GM21529 (cell line): Measurements from ENCODE around the gene NUTM1.
"Not testable (repeated sequence)": the region's sequence is repeated elsewhere in the genome, so short reads cannot be mapped to it uniquely, and the experiment has no call there.

Source experiments
- ATAC-seq: cut with Tn5 transposase; IDR thresholded peaks from one replicate; pipeline ENCODE4 v1.9.1; 2021; ENCODE audit not compliant: unreplicated experiment

The NUTM1 gene

GRCh38 chr15:34336231-34336990 is 6.7 kb upstream of the NUTM1 start:
- ATAC-seq: no peak

DNA sequence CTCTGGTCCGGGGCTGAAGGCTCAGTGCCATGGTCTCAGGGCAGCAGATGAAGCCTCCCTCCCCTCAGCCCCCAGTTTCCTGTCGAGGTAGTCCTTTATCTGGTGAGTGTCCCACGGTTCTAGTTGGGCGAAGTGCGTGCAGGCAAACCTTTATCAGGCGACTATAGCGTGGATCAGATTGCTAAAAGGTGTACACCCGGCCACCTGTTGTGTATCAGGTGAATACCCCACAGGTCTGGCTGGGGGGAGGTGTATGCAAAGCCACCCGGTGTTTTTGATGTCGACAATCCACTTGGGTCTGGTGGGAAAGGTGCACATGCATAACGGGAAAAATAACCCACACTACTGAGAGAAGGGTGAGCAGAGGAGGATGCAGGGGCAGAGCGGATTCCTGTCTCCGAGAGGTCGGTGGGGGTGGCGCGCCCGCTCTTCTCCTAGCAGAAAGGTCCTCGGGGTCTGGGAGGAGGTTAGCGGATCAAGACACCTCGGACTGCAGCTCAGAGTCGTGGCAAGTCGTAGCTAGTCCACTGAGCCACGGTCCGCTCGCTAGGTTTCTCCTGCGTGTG is 6.0 kb upstream of the NUTM1 start:
- peak; percentile 9 for ATAC-seq

DNA sequence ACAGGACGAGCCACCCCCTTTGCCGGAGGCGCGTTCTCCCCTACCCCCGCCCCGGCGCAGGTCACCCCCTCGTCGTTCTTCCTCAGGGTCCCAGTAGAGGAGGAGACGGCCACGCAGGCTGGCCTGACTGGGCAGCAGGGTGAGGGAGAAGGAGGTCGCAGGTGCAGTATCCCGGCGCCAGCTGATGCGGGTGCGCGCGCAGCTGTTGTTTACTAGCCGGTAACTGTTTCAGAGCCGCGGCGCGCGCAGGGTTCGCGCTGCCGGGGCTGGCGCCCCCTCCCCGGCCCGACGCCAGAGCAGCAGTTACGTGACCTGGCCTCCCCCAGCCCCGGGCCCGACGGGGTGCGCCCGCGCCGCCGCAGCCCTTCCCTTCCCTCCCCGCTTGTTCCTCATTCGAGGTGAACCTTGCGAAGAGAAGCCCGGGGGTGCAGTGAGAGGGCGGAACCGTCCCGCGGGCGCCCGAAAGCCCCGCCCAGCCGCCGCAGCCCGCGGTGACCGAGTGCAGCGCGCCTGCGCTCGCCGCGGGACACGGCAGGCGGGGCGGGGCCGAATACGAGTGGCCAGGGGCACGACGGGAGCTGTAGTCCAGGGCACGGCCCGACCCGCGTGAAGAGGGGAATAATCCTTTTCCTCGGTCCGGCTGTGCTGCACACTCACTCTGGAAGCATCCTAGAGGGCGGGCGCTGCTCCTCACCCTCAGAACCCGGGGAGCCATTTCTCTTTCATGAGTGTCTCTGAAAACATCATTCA is 5.4 kb upstream of the NUTM1 start, which contains the start of gene SLC12A6:
TSS of gene SLC12A6 (minus strand) at position 225 of the 750 bp plus-strand sequence. CDS start 1,101 bp downstream, outside the sequence.
- peak; percentile 64 for ATAC-seq

DNA sequence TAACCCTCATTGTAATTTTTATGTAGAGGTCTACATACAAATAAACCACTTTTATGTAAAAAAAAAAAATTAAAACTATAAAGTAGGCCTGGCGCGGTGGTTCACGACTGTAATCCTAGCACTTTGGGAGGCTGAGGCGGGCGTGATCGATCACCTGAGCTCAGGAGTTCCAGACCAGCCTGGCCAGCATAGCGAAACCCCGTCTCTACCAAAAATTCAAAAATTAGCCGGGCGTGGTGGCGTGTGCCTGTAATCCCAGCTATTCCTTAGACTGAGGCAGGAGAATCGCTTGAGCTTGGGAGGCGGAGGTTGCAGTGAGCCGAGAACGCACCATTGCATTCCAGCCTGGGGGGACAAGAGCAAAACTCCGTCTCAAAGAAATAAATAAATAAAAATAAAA is 4.8 kb upstream of the NUTM1 start:
- ATAC-seq: no peak

- ATAC-seq: no peak
Observed at GRCh38 chr15:34339946-34340345, 3.2 kb upstream of the NUTM1 start.

GRCh38 chr15:34341381-34342212 is 1.5 kb upstream of the NUTM1 start:
- no peak for ATAC-seq

- ATAC-seq: not testable (repeated sequence)
Observed at GRCh38 chr15:34342213-34342736, 840 bp upstream of the NUTM1 start.

GRCh38 chr15:34347951-34348638 is 5.0 kb downstream of the NUTM1 start:
- ATAC-seq: no peak

DNA sequence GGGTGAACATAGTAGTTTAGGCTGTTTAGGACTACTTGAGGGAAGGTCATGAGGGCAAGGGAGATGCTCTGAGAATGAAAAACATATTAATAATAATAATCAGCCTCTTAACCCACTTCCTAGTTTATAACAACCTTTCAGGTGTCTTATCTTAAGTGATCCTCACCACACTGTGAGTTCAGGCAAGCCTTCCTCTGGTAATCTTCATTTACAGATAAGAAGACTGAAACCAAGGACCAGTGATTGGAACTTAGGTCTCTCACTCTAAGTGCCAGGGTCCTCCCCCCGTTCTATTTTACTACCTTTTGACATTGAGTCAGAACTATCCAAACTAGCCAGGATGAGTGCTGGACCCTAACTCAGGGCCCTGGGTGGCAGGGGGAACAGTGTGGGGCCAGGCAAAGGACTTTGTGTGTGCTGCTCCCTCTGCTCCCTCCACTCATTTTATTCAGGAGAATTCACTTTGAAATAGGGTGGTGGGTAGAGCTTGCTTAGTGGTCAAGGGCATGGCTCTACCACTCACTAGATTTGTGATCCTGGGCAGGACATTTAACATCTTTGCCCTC is 5.7 kb downstream of the NUTM1 start:
- ATAC-seq: no peak

- no peak for ATAC-seq
Observed at GRCh38 chr15:34349769-34350168, 6.7 kb downstream of the NUTM1 start.

DNA sequence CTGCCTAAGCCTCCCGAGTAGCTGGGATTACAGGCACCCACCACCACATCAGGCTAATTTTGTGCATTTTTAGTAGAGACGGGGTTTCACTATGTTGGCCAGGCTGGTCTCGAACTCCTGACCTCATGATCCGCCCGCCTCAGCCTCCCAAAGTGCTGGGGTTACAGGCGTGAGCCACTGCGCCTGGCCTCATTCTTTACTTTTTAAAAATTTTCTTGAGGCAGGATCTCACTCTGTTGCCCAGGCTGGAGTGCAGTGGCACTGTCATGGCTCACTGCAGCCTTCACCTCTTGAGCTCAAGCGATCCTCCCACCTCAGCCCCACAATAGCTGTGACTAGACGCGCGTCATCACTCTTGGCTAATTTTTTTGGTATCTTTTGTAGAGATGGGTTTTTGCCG is 9.9 kb downstream of the NUTM1 start:
- ATAC-seq: not testable (repeated sequence)

DNA sequence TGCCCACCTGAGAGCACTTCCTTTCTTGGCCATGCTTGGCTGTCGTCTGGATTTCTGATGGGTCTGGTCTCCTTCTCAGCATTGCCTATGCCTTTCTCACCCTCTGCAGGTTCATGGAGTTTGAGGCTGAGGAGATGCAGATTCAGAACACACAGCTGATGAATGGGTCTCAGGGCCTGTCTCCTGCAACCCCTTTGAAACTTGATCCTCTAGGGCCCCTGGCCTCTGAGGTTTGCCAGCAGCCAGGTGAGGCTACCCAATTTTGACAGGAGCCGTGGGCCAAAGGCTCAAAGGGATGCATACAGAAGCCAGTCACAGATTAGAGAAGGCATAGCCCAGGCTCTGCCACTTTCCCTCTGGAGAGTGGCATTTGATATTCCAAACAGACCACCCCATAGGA is 10.5 kb downstream of the NUTM1 start:
- no peak for ATAC-seq

DNA sequence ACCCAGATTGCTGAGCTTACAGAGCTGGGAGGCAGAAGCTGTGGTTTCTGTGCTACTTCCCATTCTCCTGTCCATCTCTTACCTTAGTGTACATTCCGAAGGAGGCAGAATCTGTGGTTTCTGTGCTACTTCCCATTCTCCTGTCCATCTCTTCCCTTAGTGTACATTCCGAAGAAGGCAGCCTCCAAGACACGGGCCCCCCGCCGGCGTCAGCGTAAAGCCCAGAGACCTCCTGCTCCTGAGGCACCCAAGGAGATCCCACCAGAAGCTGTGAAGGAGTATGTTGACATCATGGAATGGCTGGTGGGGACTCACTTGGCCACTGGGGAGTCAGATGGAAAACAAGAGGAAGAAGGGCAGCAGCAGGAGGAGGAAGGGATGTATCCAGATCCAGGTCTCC is 11.2 kb downstream of the NUTM1 start:
- ATAC-seq: no peak

DNA sequence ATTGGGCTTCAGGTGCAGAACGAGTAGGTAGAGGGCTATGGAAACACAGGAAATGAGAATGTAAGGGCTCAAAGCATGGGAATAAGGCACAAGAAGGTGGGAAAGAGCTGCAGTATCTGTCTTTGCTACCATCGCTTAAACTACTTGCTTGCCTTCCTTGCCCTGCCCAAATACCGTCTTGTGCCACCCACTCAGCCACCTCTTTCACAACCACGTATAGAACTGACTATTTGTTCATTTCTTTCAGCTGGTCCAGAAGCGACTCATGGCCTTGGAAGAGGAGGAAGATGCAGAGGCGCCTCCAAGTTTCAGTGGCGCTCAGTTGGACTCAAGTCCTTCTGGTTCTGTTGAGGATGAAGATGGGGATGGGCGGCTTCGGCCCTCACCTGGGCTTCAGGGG is 12.1 kb downstream of the NUTM1 start:
- ATAC-seq: no peak

- ATAC-seq: no peak
Observed at GRCh38 chr15:34357653-34358052, 14.5 kb downstream of the NUTM1 start.

DNA sequence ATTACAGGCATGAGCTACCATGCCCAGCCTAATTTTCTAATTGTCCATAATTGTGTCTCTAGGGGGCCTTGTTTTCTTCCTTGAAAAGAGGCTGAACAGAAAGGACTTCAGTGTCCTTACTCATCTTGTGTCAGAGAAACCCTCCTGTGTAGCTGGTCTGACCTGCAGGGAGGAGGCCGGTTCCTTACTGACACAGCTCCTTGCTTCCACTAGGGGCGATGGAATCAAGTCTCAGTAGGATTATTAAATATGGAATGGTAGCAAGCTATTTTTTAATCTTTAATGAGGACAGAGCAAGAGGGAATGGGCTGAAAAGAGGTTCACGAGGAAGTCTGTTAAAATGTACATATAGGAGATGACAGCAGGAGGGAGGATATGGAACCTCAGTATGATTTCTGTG is 15.3 kb downstream of the NUTM1 start:
- ATAC-seq: no peak

GRCh38 chr15:34358948-34359347 is 15.8 kb downstream of the NUTM1 start:
- no peak for ATAC-seq

DNA sequence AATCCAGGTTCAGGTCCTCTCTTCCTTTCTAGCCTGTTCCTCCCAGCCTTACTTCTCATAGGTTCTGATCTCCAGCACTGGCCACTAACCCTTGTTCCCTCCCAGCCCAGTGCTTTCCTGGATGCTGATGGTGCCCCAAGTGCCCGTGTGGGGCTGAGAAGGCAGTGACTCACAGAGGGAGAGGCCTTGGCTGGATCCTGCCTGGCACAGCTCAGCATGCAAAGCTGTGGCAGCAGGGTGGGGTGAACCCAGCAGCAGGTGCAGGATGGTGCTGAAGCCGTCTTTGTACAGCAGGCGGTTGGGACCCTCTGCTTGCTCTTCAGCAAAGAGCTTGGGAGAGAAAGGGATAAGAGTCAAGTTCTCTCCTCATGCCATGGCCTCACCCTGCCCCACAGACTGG is 16.3 kb downstream of the NUTM1 start:
- no peak for ATAC-seq

DNA sequence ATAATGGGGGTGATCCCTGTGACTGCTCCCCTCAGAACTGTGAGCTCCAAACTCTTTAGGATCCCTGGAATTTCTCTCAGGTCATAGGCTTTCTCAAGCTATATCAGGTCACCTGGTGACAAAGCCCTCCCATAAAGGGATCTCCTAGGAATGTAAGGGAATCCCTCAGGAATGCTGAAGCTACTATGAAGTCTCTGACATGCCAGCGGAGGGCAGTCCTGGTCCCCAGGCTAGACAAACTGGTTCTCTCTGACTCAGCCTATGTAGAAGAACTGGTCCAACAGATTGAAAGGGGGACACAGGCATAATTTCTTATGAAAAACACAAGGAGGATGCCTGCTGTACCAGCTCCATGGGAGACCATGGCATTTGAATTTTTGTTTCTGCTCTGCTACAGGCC is 17.2 kb downstream of the NUTM1 start:
- ATAC-seq: no peak

- no peak for ATAC-seq
Observed at GRCh38 chr15:34361278-34361677, 18.2 kb downstream of the NUTM1 start.
